ENCODE measurements around the gene MAP4K4. TPM values are rescaled to one million over a fixed set of nuclear protein-coding genes. Genes with fewer than 3 reads are reported as not detected.

The MAP4K4 gene
- total RNA-seq, 2 experiments from 2014 or later = 67.2 to 181 TPM

DNA sequence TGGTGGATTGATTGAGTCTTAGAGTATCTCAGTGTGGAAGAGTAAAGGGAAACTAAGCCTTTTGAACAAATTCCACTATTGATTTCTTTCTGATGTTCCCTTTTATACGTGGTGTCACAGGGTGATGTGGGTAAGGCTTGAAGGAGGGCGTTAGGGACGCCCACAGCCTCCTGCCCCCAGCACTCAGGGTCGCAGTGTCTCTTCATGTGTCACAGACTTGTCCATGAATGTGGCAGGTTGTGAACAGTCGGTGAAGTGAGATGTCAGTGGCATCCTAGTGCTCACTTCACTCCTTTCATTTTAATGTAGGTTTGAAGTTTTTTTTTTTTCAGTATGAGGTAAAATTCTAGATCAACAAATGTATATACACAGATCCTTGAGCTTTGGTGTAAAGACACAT lies 171.0 kb downstream of the MAP4K4 start:
- BruUV-seq (replicated peaks) = no TSS peak
- no peak overlapping the region for H3K4me3 ChIP-seq (ENCODE audit: low read depth, low read length, poor library complexity, severe bottlenecking)
- no peak overlapping the region for H3K4me2 ChIP-seq (ENCODE audit: low read length)
- H3K79me2 ChIP-seq (ENCODE audit: insufficient read depth, low read depth, low read length) = no peaks in the 10 kb centered on the region
- CTCF ChIA-PET (ENCODE audit: unreplicated experiment) = no interaction called here
- H3K9me2 ChIP-seq (ENCODE audit: insufficient read depth, low read length) = no peaks in the 10 kb centered on the region
- no peak for TF ChIP-seq EZH2phosphoT487 (IDR thresholded peaks at IDR 0.05; ENCODE audit: borderline replicate concordance, low read depth, low read length)
- TF ChIP-seq, protein P1, sequence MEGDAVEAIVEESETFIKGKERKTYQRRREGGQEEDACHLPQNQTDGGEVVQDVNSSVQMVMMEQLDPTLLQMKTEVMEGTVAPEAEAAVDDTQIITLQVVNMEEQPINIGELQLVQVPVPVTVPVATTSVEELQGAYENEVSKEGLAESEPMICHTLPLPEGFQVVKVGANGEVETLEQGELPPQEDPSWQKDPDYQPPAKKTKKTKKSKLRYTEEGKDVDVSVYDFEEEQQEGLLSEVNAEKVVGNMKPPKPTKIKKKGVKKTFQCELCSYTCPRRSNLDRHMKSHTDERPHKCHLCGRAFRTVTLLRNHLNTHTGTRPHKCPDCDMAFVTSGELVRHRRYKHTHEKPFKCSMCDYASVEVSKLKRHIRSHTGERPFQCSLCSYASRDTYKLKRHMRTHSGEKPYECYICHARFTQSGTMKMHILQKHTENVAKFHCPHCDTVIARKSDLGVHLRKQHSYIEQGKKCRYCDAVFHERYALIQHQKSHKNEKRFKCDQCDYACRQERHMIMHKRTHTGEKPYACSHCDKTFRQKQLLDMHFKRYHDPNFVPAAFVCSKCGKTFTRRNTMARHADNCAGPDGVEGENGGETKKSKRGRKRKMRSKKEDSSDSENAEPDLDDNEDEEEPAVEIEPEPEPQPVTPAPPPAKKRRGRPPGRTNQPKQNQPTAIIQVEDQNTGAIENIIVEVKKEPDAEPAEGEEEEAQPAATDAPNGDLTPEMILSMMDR (conservative IDR thresholded peaks at IDR 0.05; ENCODE audit: low read length) = no peak
- POLR2A ChIA-PET = interaction anchor here (0.6 to 1.0 kb wide), 4 partner anchors 15 to 618 kb away, joined by 3 to 4 read pairs (median 3); no protein-coding TSS in a partner anchor
- no peaks in the 10 kb centered on the region for H4K20me1 ChIP-seq (ENCODE audit: insufficient read depth, low read length)
- no peak overlapping the region for H3K27ac ChIP-seq (ENCODE audit: low read depth, low read length, poor library complexity, severe bottlenecking)
- peaks cover 97% of the 10 kb centered on the region for H3K36me3 ChIP-seq (ENCODE audit: insufficient read depth, low read length)
- H2AFZ ChIP-seq (ENCODE audit: low read length) = no peak overlapping the region
- no peaks in the 10 kb centered on the region for H3K9me3 ChIP-seq (ENCODE audit: low read length)
- no peaks in the 10 kb centered on the region for H3K4me1 ChIP-seq (ENCODE audit: insufficient read depth, low read length, poor library complexity, severe bottlenecking)
- no peak for DNase-seq (ENCODE audit: low spot score)
- intact Hi-C loops (cut with micrococcal nuclease; ENCODE audit: unreplicated experiment) = no loop called here

DNA sequence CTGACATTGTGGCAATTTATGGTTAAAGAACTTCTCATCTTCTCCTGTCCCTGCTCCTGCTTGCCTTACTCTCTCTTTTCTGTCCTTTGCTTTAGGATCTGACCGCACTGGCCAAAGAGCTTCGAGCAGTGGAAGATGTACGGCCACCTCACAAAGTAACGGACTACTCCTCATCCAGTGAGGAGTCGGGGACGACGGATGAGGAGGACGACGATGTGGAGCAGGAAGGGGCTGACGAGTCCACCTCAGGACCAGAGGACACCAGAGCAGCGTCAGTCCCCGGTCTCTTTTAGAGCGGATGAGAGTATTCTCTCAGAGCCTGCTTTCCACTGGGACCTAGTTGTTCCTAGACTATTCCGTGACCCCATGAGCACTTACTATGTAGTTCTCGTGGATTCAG lies 172.0 kb downstream of the MAP4K4 start:
- POLR2A ChIA-PET = interaction anchor here (0.7 kb wide), 1 partner anchor 15 kb away, joined by 4 read pairs; no protein-coding TSS in a partner anchor
- Histone ChIP-seq H3K4me2 (ENCODE audit: low read length) (no peak overlapping the region), H3K27ac (ENCODE audit: low read depth, low read length, poor library complexity, severe bottlenecking) (no peak overlapping the region), H3K9me3 (ENCODE audit: low read length) (no peaks in the 10 kb centered on the region), H4K20me1 (ENCODE audit: insufficient read depth, low read length) (no peaks in the 10 kb centered on the region), H2AFZ (ENCODE audit: low read length) (no peak overlapping the region), H3K36me3 (ENCODE audit: insufficient read depth, low read length) (peaks cover 97% of the 10 kb centered on the region), H3K79me2 (ENCODE audit: insufficient read depth, low read depth, low read length) (no peaks in the 10 kb centered on the region), H3K9me2 (ENCODE audit: insufficient read depth, low read length) (no peaks in the 10 kb centered on the region), H3K4me1 (ENCODE audit: insufficient read depth, low read length, poor library complexity, severe bottlenecking) (no peaks in the 10 kb centered on the region), H3K4me3 (ENCODE audit: low read depth, low read length, poor library complexity, severe bottlenecking) (no peak overlapping the region)
- intact Hi-C loops (cut with micrococcal nuclease; ENCODE audit: unreplicated experiment) = no loop called here
- CTCF ChIA-PET (ENCODE audit: unreplicated experiment) = no interaction called here
- DNase-seq (ENCODE audit: low spot score) = no peak
- no peak for TF ChIP-seq EZH2phosphoT487 (IDR thresholded peaks at IDR 0.05; ENCODE audit: borderline replicate concordance, low read depth, low read length)
- no TSS peak for BruUV-seq (replicated peaks)

DNA sequence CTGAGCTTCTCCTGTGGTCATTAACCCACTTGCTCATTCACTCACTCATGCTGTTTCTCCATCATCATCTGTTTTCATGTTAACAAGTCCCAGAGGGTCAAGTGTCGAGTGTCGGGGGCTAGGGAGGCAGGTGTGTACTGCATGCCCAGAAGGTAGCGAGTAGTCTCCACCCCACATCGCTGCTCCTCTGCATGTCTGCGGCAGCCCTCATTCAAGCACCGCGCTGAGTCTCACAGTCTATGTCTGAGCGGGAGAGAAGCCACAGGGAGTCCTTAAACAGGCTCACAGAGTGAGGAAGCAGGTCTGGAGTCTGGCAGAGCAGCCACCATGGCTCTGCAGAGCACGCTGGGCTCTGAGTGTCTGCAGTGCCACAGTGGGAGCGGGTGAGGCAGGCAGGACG lies 172.9 kb downstream of the MAP4K4 start:
- no TSS peak for BruUV-seq (replicated peaks)
- no peak for TF ChIP-seq EZH2phosphoT487 (IDR thresholded peaks at IDR 0.05; ENCODE audit: borderline replicate concordance, low read depth, low read length)
- TF ChIP-seq, protein P1 (conservative IDR thresholded peaks at IDR 0.05; ENCODE audit: low read length) = no peak
- intact Hi-C loops (cut with micrococcal nuclease; ENCODE audit: unreplicated experiment) = no loop called here

More for the DNA sequence above, 172.9 kb downstream of the MAP4K4 start:
- H3K79me2 ChIP-seq (ENCODE audit: insufficient read depth, low read depth, low read length) = no peaks in the 10 kb centered on the region
- no peak overlapping the region for H2AFZ ChIP-seq (ENCODE audit: low read length)
- no peaks in the 10 kb centered on the region for H3K9me2 ChIP-seq (ENCODE audit: insufficient read depth, low read length)
- no peak for DNase-seq (ENCODE audit: low spot score)
- no peaks in the 10 kb centered on the region for H3K4me1 ChIP-seq (ENCODE audit: insufficient read depth, low read length, poor library complexity, severe bottlenecking)
- ChIA-PET POLR2A (interaction anchor here (0.7 kb wide), 2 partner anchors 16 to 53 kb away, joined by 3 to 4 read pairs; no protein-coding TSS in a partner anchor), CTCF (ENCODE audit: unreplicated experiment) (no interaction called here)
- H3K27ac ChIP-seq (ENCODE audit: low read depth, low read length, poor library complexity, severe bottlenecking) = no peak overlapping the region
- no peak overlapping the region for H3K4me3 ChIP-seq (ENCODE audit: low read depth, low read length, poor library complexity, severe bottlenecking)
- H4K20me1 ChIP-seq (ENCODE audit: insufficient read depth, low read length) = no peaks in the 10 kb centered on the region
- peaks cover 96% of the 10 kb centered on the region for H3K36me3 ChIP-seq (ENCODE audit: insufficient read depth, low read length)
- no peaks in the 10 kb centered on the region for H3K9me3 ChIP-seq (ENCODE audit: low read length)
- H3K4me2 ChIP-seq (ENCODE audit: low read length) = no peak overlapping the region
